ENCODE data around the gene NBPF12.
"Not testable (repeated sequence)": the region's sequence is repeated elsewhere in the genome, so short reads cannot be mapped to it uniquely, and the experiment has no call there.

NBPF12 gene

GRCh38 chr1:146970656-146971055, 32.5 kb downstream of the NBPF12 start:
- not testable (repeated sequence) for FAIRE-seq; DNase-seq (ENCODE audit: insufficient read length, low spot score)

DNA sequence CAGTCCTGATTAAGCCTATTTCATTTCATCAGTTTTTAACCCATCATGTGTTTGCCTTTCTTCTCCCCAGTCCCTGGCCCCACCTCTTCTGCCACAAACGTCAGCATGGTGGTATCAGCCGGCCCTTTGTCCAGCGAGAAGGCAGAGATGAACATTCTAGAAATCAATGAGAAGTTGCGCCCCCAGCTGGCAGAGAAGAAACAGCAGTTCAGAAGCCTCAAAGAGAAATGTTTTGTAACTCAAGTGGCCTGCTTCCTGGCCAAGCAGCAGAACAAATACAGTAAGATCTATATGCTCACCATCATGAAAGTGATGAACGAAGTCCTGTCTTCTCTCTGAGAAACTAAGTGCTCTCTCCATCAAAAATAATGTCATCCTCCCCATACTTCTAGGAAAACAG, 34.6 kb downstream of the NBPF12 start:
- DNase-seq (ENCODE audit: insufficient read length, low spot score); FAIRE-seq: not testable (repeated sequence)

DNA sequence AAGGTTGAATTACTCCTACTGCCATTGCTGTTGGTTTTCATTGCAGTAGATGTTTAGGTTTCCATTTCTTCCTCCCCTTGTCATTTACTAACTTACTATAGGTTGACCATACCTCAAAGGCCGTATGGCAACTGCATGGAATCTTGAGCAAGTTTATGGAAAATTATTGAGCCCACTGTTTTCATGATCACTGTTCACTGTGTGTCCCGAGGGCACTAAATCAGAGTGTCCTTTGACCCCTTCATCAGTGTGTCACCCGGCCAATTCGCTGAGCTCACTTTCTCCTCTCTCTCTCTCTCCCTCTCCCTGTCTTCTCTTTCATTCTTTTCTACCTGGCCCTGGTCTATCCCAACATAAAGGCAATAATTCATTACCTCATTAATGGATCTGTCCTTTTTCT, 47.7 kb downstream of the NBPF12 start:
- DNase-seq (ENCODE audit: insufficient read length, low spot score); FAIRE-seq: not testable (repeated sequence)

GRCh38 chr1:146986450-146986849, 48.3 kb downstream of the NBPF12 start:
- DNase-seq (ENCODE audit: insufficient read length, low spot score); FAIRE-seq: not testable (repeated sequence)

DNA sequence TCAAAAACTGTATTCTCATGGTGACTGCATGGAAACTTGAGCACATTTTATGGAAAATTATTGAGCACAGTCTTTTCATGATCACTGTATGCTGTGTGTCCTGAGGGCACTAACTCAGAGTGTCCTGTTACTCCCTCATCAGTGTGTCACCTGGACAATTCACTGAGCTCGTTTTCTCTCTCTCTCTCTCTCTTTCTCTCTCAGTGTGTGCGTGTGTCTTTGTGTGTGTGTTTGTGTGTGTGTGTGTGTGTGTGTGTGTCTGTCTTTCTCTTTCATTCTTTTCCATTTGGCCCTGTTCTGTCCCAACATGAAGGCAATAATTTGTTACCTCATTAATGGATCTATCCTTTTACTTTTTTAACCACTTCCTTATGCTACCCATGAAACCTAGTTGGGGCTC, 49.4 kb downstream of the NBPF12 start:
- not testable (repeated sequence) for FAIRE-seq; DNase-seq (ENCODE audit: insufficient read length, low spot score)

DNA sequence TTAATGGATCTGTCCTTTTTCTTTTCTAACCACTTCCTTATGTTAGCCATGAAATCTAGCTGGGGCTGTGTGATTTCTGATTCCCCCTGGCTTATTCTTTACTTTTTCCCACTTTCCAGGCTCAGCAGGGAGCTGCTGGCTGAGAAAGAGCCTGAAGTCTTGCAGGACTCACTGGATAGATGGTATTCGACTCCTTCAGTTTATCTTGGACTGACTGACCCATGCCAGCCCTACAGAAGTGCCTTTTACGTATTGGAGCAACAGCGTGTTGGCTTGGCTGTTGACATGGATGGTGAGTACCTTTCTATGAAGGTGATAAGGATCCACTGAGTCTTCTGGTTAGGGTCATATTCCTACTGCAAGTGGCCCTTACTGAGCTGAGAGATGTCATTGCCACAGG, 51.3 kb downstream of the NBPF12 start:
- not testable (repeated sequence) for DNase-seq (ENCODE audit: insufficient read length, low spot score); FAIRE-seq

DNA sequence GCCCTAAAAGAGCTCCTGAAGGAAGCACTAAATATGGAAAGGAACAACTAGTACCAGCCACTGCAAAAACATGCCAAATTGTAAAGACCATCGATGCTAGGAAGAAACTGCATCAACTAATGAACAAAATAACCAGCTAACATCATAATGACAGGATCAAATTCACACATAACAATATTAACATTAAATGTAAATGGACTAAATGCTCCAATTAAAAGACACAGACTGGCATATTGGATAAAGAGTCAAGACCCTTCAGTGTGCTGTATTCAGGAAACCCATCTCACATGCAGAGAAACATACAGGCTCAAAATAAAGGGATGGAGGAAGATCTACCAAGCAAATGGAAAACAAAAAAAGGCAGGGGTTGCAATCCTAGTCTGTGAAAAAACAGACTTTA, 70.4 kb downstream of the NBPF12 start:
- not testable (repeated sequence) for DNase-seq (ENCODE audit: insufficient read length, low spot score); FAIRE-seq

- not testable (repeated sequence) for FAIRE-seq; DNase-seq (ENCODE audit: insufficient read length, low spot score)
Measured at GRCh38 chr1:147026975-147027374, 88.9 kb downstream of the NBPF12 start.

GRCh38 chr1:147030066-147030653, 92.0 kb downstream of the NBPF12 start:
- FAIRE-seq, result peak; percentile 9
- DNase-seq (ENCODE audit: insufficient read length, low spot score), result not testable (repeated sequence)

DNA sequence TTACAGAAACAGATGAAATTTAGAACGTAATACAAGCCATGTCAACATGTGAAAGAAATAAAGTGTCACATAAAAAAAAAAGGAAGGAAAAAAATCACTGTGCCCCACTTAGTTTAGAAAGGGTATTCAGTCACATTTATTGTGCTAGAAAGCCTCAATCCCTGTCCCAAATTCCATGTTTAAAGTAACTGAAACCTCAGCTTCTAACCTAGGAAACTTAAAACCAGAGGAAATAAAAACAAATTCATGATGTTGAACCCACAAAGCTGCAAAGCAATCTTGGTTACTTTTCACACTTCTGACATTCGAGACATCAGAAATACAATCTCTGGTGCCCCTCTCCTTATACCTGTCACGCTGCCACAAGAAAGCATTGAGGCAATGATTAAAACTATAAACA, 101.8 kb downstream of the NBPF12 start:
- no peak for FAIRE-seq

DNA sequence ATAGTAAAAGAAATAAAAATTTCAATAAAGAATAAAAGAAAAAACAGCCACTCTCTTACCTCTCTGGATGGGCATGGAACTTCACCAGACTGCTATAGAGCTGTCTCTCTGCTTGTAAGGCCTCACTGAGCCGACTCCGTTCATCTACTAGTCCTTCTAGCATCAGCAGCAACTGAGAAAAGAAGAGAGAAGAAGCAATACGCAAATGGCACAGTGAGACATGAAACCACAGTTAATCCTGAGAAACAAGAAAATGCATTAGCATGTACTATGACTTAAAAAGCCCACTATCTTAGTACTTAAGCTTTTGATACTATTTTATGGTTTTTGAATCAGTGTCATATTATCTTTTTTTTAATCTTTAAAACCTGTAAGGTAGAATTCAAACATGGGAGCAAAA, 104.8 kb downstream of the NBPF12 start:
- FAIRE-seq, result peak; percentile 78
- DNase-seq (ENCODE audit: insufficient read length, low spot score), result not testable (repeated sequence)

More for the DNA sequence above, 101.8 kb downstream of the NBPF12 start:
- no peak for DNase-seq (ENCODE audit: insufficient read length, low spot score)
- no peak for TF ChIP-seq TAF1 (IDR thresholded peaks at IDR 0.05; ENCODE audit: low read depth, low read length)
- no peak for TF ChIP-seq SPI1 (IDR thresholded peaks at IDR 0.05; ENCODE audit: low read depth, low read length)
- no peak for TF ChIP-seq PAX5 (IDR thresholded peaks at IDR 0.05; ENCODE audit: insufficient read depth, low read length, severe bottlenecking)
- TF ChIP-seq POLR2AphosphoS5 (IDR thresholded peaks at IDR 0.05; ENCODE audit: low read depth, low read length), result no peak
- no peak for TF ChIP-seq POLR2A (IDR thresholded peaks at IDR 0.05; ENCODE audit: low read depth, low read length)
- no peak for TF ChIP-seq POU2F2 (IDR thresholded peaks at IDR 0.05; ENCODE audit: low read depth, low read length)

- not testable (repeated sequence) for DNase-seq (ENCODE audit: insufficient read length, low spot score)
- FAIRE-seq, result peak; percentile 87
Measured at GRCh38 chr1:147044511-147044910, 106.4 kb downstream of the NBPF12 start.
